Measurements from ENCODE around the gene HOXD3. TPM values are rescaled to one million over a fixed set of nuclear protein-coding genes. Genes with fewer than 3 reads are reported as not detected.

HOXD3 gene
- total and polyA plus RNA-seq, 2 of the 8 experiments (the other 6 are each of a cell fraction or from before 2014, with no cell fraction given), result not detected

- H3K79me2 ChIP-seq (ENCODE audit: control insufficient read depth in 1 of 2, insufficient read depth in 2 of 2, low read length in 2 of 2), result no peaks in the 10 kb centered on the region
- peaks cover 84 to 99% (median 97%) of the 10 kb centered on the region in 4 experiments for H3K27me3 ChIP-seq (replicated peaks in 1 of 4; ENCODE audit: control insufficient read depth in 3 of 4, extremely low read depth in 1 of 4, insufficient read depth in 3 of 4, low read length in 3 of 4)
- no peak overlapping the region for H3K9ac ChIP-seq (replicated peaks in 1 of 4; ENCODE audit: extremely low read depth in 1 of 4, low read depth in 3 of 4, low read length in 3 of 4)
Measured at GRCh38 chr2:176182671-176183070, 25.6 kb downstream of the HOXD3 start.

More at GRCh38 chr2:176182671-176183070, 25.6 kb downstream of the HOXD3 start:
- Histone ChIP-seq H2BK15ac (ENCODE audit: low read length) (no peak overlapping the region), H3K9me3 (ENCODE audit: insufficient read depth in 2 of 2, low read depth in 1 of 2, low read length in 1 of 2) (no peaks in the 10 kb centered on the region), H3K56ac (replicated peaks; ENCODE audit: insufficient read length, low read depth, low read length) (no peak overlapping the region), H3K27ac (ENCODE audit: low read depth, low read length) (no peak overlapping the region), H3K79me1 (ENCODE audit: low read depth, low read length) (no peaks in the 10 kb centered on the region), H2BK12ac (ENCODE audit: low read depth, low read length) (no peak overlapping the region), H3K4me1 (replicated peaks in 1 of 4; ENCODE audit: control insufficient read depth in 3 of 4, insufficient read depth in 4 of 4, low read length in 3 of 4) (peaks cover 0 to 3% (median under 1%) of the 10 kb centered on the region in 4 experiments), H4K20me1 (replicated peaks in 1 of 2; ENCODE audit: control insufficient read depth in 1 of 2, insufficient read depth in 2 of 2, low read length in 2 of 2) (peaks cover 11 to 13% of the 10 kb centered on the region in 2 experiments), H2BK20ac (ENCODE audit: low read length) (no peak overlapping the region), H3K23ac (ENCODE audit: insufficient read length) (no peak overlapping the region), H2BK120ac (replicated peaks; ENCODE audit: low read depth, low read length) (no peak overlapping the region), H3K18ac (ENCODE audit: extremely low read depth, low read length) (no peak overlapping the region), H3K4me2 (ENCODE audit: insufficient read depth in 1 of 2, low read depth in 2 of 2, low read length in 2 of 2) (no peak overlapping the region), H3K23me2 (ENCODE audit: low read depth, low read length) (peaks cover 4% of the 10 kb centered on the region; the same call in 1 of the 2 replicates), H3K4me3 (ENCODE audit: extremely low read depth in 1 of 4, insufficient read depth in 2 of 4, low read depth in 3 of 4, low read length in 4 of 4) (no peak overlapping the region), H3K14ac (ENCODE audit: insufficient read length) (no peak overlapping the region), H2AK5ac (ENCODE audit: low read depth, low read length) (no peak overlapping the region), H4K8ac (ENCODE audit: extremely low read depth, insufficient read depth, low read length) (no peak overlapping the region), H4K5ac (ENCODE audit: insufficient read length, low read depth, low read length) (no peak overlapping the region), H2AFZ (ENCODE audit: low read length) (no peak overlapping the region), H3K4ac (replicated peaks; ENCODE audit: insufficient read length, low read depth, low read length) (no peak overlapping the region), H2BK5ac (ENCODE audit: low read depth, low read length) (no peak overlapping the region), H4K91ac (replicated peaks; ENCODE audit: insufficient read length, low read length) (no peak overlapping the region), H3K36me3 (ENCODE audit: control insufficient read depth in 2 of 4, insufficient read depth in 4 of 4, low read length in 3 of 4) (no peaks in the 10 kb centered on the region)
- CTCF ChIA-PET (ENCODE audit: partially characterized antibody), result interaction anchor here (0.6 to 1.2 kb wide), 4 partner anchors 41 to 234 kb away, joined by 3 to 4 read pairs (median 3); no protein-coding TSS in a partner anchor
- no peak for TF ChIP-seq HDAC6 (IDR thresholded peaks at IDR 0.05; ENCODE audit: low read depth, low read length)
- peak; percentile 29 for TF ChIP-seq EZH2 (IDR thresholded peaks at IDR 0.05; ENCODE audit: low read depth, low read length, severe bottlenecking)
- DNase-seq (ENCODE audit: low read depth in 1 of 2, low spot score in 2 of 2) (no peak), FAIRE-seq (no peak)
- 87% methylated on average over 3 of the region's 3 CpGs; no CpG with 5 or more reads in 1 of the 2 experiments for WGBS, 2 experiments (ENCODE audit: extremely low coverage in 1 of 2, insufficient coverage in 1 of 2, insufficient read length in 1 of 2, insufficient replicate concordance in 2 of 2, low coverage in 1 of 2, low lambda C conversion rate in 2 of 2, missing lambda C conversion rate in 1 of 2)
- POLR2A ChIA-PET (ENCODE audit: partially characterized antibody), result interaction anchor here (0.6 kb wide), 1 partner anchor 449 kb away, joined by 3 read pairs; no protein-coding TSS in a partner anchor
